Hematopoietic multipotent progenitor cell treated with erythropoietin and hydrocortisone succinate and interleukin-3 and kit ligand, for 8 days (in vitro differentiated cells): ENCODE data around the gene UQCRC1.

Source experiments
- DNase-seq: peaks from one replicate; pipeline ENCODE4 v3.0.0-alpha.2; 2015

Gene UQCRC1

GRCh38 chr3:48633256-48633655, 23.8 kb upstream of the UQCRC1 start:
- DNase-seq, result no peak

GRCh38 chr3:48631516-48632448, 22.3 kb upstream of the UQCRC1 start:
- no peak for DNase-seq

GRCh38 chr3:48630833-48631232, 21.4 kb upstream of the UQCRC1 start:
- no peak for DNase-seq

- DNase-seq, result no peak
These were observed 21.0 kb upstream of the UQCRC1 start for GRCh38 chr3:48630407-48630806.

GRCh38 chr3:48629894-48630293, 20.4 kb upstream of the UQCRC1 start:
- no peak for DNase-seq

- no peak for DNase-seq
These were observed 19.0 kb upstream of the UQCRC1 start for GRCh38 chr3:48628277-48629017.

GRCh38 chr3:48625600-48625999, 16.2 kb upstream of the UQCRC1 start:
- DNase-seq, result no peak

GRCh38 chr3:48624767-48625166, 15.3 kb upstream of the UQCRC1 start:
- no peak for DNase-seq

GRCh38 chr3:48623851-48624547, 14.6 kb upstream of the UQCRC1 start:
- DNase-seq, result no peak

GRCh38 chr3:48621461-48621869, 12.0 kb upstream of the UQCRC1 start, which contains the start of gene TMEM89:
Gene TMEM89, minus strand, starts transcription at chr3:48621769. Its CDS starts 13 bp downstream, at chr3:48621756.
- DNase-seq, result no peak

GRCh38 chr3:48619541-48620524, 10.4 kb upstream of the UQCRC1 start:
- no peak for DNase-seq

GRCh38 chr3:48617559-48617958, 8.1 kb upstream of the UQCRC1 start:
- no peak for DNase-seq

GRCh38 chr3:48614044-48614443, 4.6 kb upstream of the UQCRC1 start:
- no peak for DNase-seq

GRCh38 chr3:48612309-48612708, 2.9 kb upstream of the UQCRC1 start:
- DNase-seq, result no peak

- DNase-seq, result peak; percentile 40
These were observed 1.9 kb downstream of the UQCRC1 start for GRCh38 chr3:48607519-48607918.

- no peak for DNase-seq
These were observed 7.8 kb downstream of the UQCRC1 start for GRCh38 chr3:48601622-48601994.

- DNase-seq, result no peak
These were observed 8.5 kb downstream of the UQCRC1 start for GRCh38 chr3:48600711-48601621.

- DNase-seq, result no peak
These were observed 9.7 kb downstream of the UQCRC1 start for GRCh38 chr3:48599509-48600285.

GRCh38 chr3:48599077-48599501, 10.4 kb downstream of the UQCRC1 start:
- DNase-seq, result no peak
